HG02623 (cell line): ENCODE data around the gene CD248.
A peak's percentile ranks its signal among the peaks of the same experiment; 100 is the strongest.
"Not testable (repeated sequence)": the region's sequence is repeated elsewhere in the genome, so short reads cannot be mapped to it uniquely, and the experiment has no call there.

Source experiments
- ATAC-seq: cut with Tn5 transposase; IDR thresholded peaks from one replicate; pipeline ENCODE4 v1.9.1; 2021; ENCODE audit warnings: moderate library complexity; ENCODE audit not compliant: unreplicated experiment

The CD248 gene

GRCh38 chr11:66314186-66314501 lies 2.7 kb downstream of the CD248 start:
- no peak for ATAC-seq

- no peak for ATAC-seq
Measured at GRCh38 chr11:66313321-66314185, 3.3 kb downstream of the CD248 start.

GRCh38 chr11:66312549-66313320 lies 4.1 kb downstream of the CD248 start:
- peak; percentile 52 for ATAC-seq

GRCh38 chr11:66311965-66312548 lies 4.8 kb downstream of the CD248 start:
- peak; percentile 50 for ATAC-seq

- ATAC-seq, result no peak
Measured at GRCh38 chr11:66311470-66311964, 5.3 kb downstream of the CD248 start.

- not testable (repeated sequence) for ATAC-seq
Measured at GRCh38 chr11:66310803-66311440, 5.9 kb downstream of the CD248 start.

GRCh38 chr11:66310324-66310723 lies 6.5 kb downstream of the CD248 start:
- ATAC-seq, result no peak

GRCh38 chr11:66309475-66309874 lies 7.4 kb downstream of the CD248 start:
- no peak for ATAC-seq

GRCh38 chr11:66302656-66303055 lies 14.2 kb downstream of the CD248 start:
- ATAC-seq, result no peak

- no peak for ATAC-seq
Measured at GRCh38 chr11:66299186-66299585, 17.7 kb downstream of the CD248 start.

GRCh38 chr11:66297610-66298009 lies 19.2 kb downstream of the CD248 start:
- ATAC-seq, result no peak

GRCh38 chr11:66294626-66295620 lies 21.9 kb downstream of the CD248 start:
- ATAC-seq, result no peak

- ATAC-seq, result no peak
Measured at GRCh38 chr11:66293777-66294625, 22.8 kb downstream of the CD248 start.

- ATAC-seq, result no peak
Measured at GRCh38 chr11:66293352-66293751, 23.5 kb downstream of the CD248 start.

- no peak for ATAC-seq
Measured at GRCh38 chr11:66292543-66293332, 24.1 kb downstream of the CD248 start.

- no peak for ATAC-seq
Measured at GRCh38 chr11:66291706-66292542, 24.9 kb downstream of the CD248 start, which contains the start of gene TMEM151A. Gene TMEM151A (plus strand): TSS chr11:66291894. CDS start chr11:66292014, 120 bp downstream.

- no peak for ATAC-seq
Measured at GRCh38 chr11:66291303-66291705, 25.5 kb downstream of the CD248 start.
